ENCODE results near the gene ERBB2. TPM values are rescaled to one million over a fixed set of nuclear protein-coding genes. Genes with fewer than 3 reads are reported as not detected.

The ERBB2 gene
- total and polyA plus RNA-seq, 2 of the 8 experiments (the other 6 are each of a cell fraction or from before 2014, with no cell fraction given), result 183 to 394 TPM

DNA sequence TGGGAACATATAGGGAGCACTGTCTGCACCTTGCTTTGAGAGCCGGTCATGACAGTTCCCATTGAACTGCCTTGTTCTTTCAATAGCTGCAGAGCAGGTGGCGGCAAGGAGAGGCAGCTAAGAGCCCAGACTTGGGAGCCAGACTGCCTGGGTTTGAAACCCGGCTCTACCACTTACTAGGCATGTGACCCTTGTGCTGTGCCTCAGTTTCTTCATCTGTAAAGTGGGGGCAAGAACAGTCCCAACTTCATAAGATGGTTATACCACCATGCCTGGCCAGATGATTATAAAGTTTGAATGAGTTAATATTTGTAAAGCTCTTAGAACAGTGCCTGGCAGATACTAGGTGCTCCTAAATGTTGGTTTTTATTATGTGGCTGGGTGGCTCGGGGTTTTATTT is 14.4 kb downstream of the ERBB2 start:
- no peak overlapping the region for H2BK15ac ChIP-seq (ENCODE audit: low read length)
- POLR2A ChIA-PET (ENCODE audit: partially characterized antibody), result interaction anchor here (0.7 to 4.5 kb wide), 7 partner anchors 10 to 37 kb away, joined by 3 to 23 read pairs (median 4); partner anchors contain the start of gene ERBB2
- TF ChIP-seq SP1 (IDR thresholded peaks at IDR 0.05; ENCODE audit: low read depth, low read length), result no peak
- TF ChIP-seq, protein P1, sequence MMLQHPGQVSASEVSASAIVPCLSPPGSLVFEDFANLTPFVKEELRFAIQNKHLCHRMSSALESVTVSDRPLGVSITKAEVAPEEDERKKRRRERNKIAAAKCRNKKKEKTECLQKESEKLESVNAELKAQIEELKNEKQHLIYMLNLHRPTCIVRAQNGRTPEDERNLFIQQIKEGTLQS (IDR thresholded peaks at IDR 0.05; ENCODE audit: insufficient read depth, low read depth, low read length), result no peak
- no peak for TF ChIP-seq HDAC2 (IDR thresholded peaks at IDR 0.05; ENCODE audit: borderline replicate concordance in 1 of 2, low read depth in 2 of 2, low read length in 2 of 2)
- TF ChIP-seq FOSL1 (IDR thresholded peaks at IDR 0.05; ENCODE audit: insufficient read depth, low read depth, low read length), result no peak
- TF ChIP-seq KDM5A (IDR thresholded peaks at IDR 0.05; ENCODE audit: low read length), result no peak
- TF ChIP-seq RNF2 (IDR thresholded peaks at IDR 0.05; ENCODE audit: borderline replicate concordance, low read depth, low read length, missing control alignments, poor library complexity, severe bottlenecking), result no peak
- TF ChIP-seq ASH2L (IDR thresholded peaks at IDR 0.05; ENCODE audit: low read length), result no peak
- TF ChIP-seq JUN (IDR thresholded peaks at IDR 0.05; ENCODE audit: low read depth, low read length), result no peak
- no peak for TF ChIP-seq POLR2AphosphoS5 (IDR thresholded peaks at IDR 0.05; ENCODE audit: low read depth, low read length)
- no peak for TF ChIP-seq SUZ12 (IDR thresholded peaks at IDR 0.05; ENCODE audit: low read length)
- TF ChIP-seq SP2 (IDR thresholded peaks at IDR 0.05; ENCODE audit: low read length), result no peak
- TF ChIP-seq SIRT6 (IDR thresholded peaks at IDR 0.05; ENCODE audit: low read length), result no peak

More for the DNA sequence above, 14.4 kb downstream of the ERBB2 start:
- H3K23me2 ChIP-seq (ENCODE audit: low read depth, low read length), result no peaks in the 10 kb centered on the region
- H3K14ac ChIP-seq (ENCODE audit: insufficient read length), result no peak overlapping the region
- H3K23ac ChIP-seq (ENCODE audit: insufficient read length), result no peak overlapping the region
- H3K36me3 ChIP-seq (ENCODE audit: control insufficient read depth in 2 of 4, insufficient read depth in 4 of 4, low read length in 3 of 4), result peaks cover 40 to 94% (median 76%) of the 10 kb centered on the region in 4 experiments
- no peak overlapping the region for H3K4me3 ChIP-seq (ENCODE audit: extremely low read depth in 1 of 4, insufficient read depth in 2 of 4, low read depth in 3 of 4, low read length in 4 of 4)
- peak overlapping the region; percentile 60; the same call in 1 of the 2 replicates for H2BK12ac ChIP-seq (ENCODE audit: low read depth, low read length)
- H2BK5ac ChIP-seq (ENCODE audit: low read depth, low read length), result no peak overlapping the region
- no peaks in the 10 kb centered on the region; the same call in 1 of the 2 replicates for H3K79me1 ChIP-seq (ENCODE audit: low read depth, low read length)
- CTCF ChIA-PET (ENCODE audit: partially characterized antibody), result interaction anchor here (1.0 to 2.7 kb wide), 3 partner anchors 12 to 92 kb away, joined by 3 to 13 read pairs (median 4); partner anchors contain the start of gene MIEN1
- H2AFZ ChIP-seq (ENCODE audit: low read length), result no peak overlapping the region
- no peaks in the 10 kb centered on the region for H3K27me3 ChIP-seq (replicated peaks in 1 of 4; ENCODE audit: control insufficient read depth in 3 of 4, extremely low read depth in 1 of 4, insufficient read depth in 3 of 4, low read length in 3 of 4)
- H4K5ac ChIP-seq (ENCODE audit: insufficient read length, low read depth, low read length), result no peak overlapping the region
- no peaks in the 10 kb centered on the region for H3K4me1 ChIP-seq (replicated peaks in 1 of 4; ENCODE audit: control insufficient read depth in 3 of 4, insufficient read depth in 4 of 4, low read length in 3 of 4)
- FAIRE-seq (no peak), DNase-seq (ENCODE audit: low read depth in 1 of 2, low spot score in 2 of 2) (no peak)
- no peak overlapping the region for H3K9ac ChIP-seq (replicated peaks in 1 of 4; ENCODE audit: extremely low read depth in 1 of 4, low read depth in 3 of 4, low read length in 3 of 4)
- H3K18ac ChIP-seq (ENCODE audit: extremely low read depth, low read length), result no peak overlapping the region
- no peak overlapping the region for H3K4me2 ChIP-seq (ENCODE audit: insufficient read depth in 1 of 2, low read depth in 2 of 2, low read length in 2 of 2)
- no peak overlapping the region for H3K56ac ChIP-seq (replicated peaks; ENCODE audit: insufficient read length, low read depth, low read length)
- no peak overlapping the region for H2AK5ac ChIP-seq (ENCODE audit: low read depth, low read length)
- H3K9me3 ChIP-seq (ENCODE audit: insufficient read depth in 2 of 2, low read depth in 1 of 2, low read length in 1 of 2), result no peaks in the 10 kb centered on the region
- H2BK20ac ChIP-seq (ENCODE audit: low read length), result no peak overlapping the region
- H4K91ac ChIP-seq (replicated peaks; ENCODE audit: insufficient read length, low read length), result no peak overlapping the region
- H3K27ac ChIP-seq (ENCODE audit: low read depth, low read length), result no peak overlapping the region
- no peak overlapping the region for H4K8ac ChIP-seq (ENCODE audit: extremely low read depth, insufficient read depth, low read length)
- peaks cover 13 to 19% of the 10 kb centered on the region in 2 experiments for H4K20me1 ChIP-seq (replicated peaks in 1 of 2; ENCODE audit: control insufficient read depth in 1 of 2, insufficient read depth in 2 of 2, low read length in 2 of 2)
- no peak overlapping the region for H2BK120ac ChIP-seq (replicated peaks; ENCODE audit: low read depth, low read length)
- no peak overlapping the region for H3K4ac ChIP-seq (replicated peaks; ENCODE audit: insufficient read length, low read depth, low read length)
- WGBS, 2 experiments (ENCODE audit: extremely low coverage in 1 of 2, insufficient coverage in 1 of 2, insufficient read length in 1 of 2, insufficient replicate concordance in 2 of 2, low coverage in 1 of 2, low lambda C conversion rate in 2 of 2, missing lambda C conversion rate in 1 of 2), result 95% methylated on average over 4 of the region's 4 CpGs; no CpG with 5 or more reads in 1 of the 2 experiments
- peaks cover 0 to 14% of the 10 kb centered on the region in 2 experiments; a peak in 2 of 4 replicates for H3K79me2 ChIP-seq (ENCODE audit: control insufficient read depth in 1 of 2, insufficient read depth in 2 of 2, low read length in 2 of 2)
